Measurements from ENCODE around the gene NYNRIN.

GRCh38 chr14:24458736-24459135 lies 59.9 kb downstream of the NYNRIN start:
- no peak for TF ChIP-seq POLR2A (IDR thresholded peaks at IDR 0.05; ENCODE audit: low read length)
- TF ChIP-seq GATA1 (IDR thresholded peaks at IDR 0.05; ENCODE audit: low read depth, low read length), result no peak
